HEK293 (cell line): Measurements from ENCODE around the gene NAV2.

ENCODE experiments used
- CTCF ChIA-PET: fragments of 350-600 bp; formaldehyde crosslinking; extraction: SDS; loops from one replicate; lab custom pipeline; 2021; ENCODE audit warnings: antibody characterized with exemption; lab: Yijun Ruan, JAX
- POLR2A ChIA-PET: fragments of 300-600 bp; formaldehyde crosslinking; extraction: SDS; loops from one replicate; lab custom pipeline; 2020; ENCODE audit warnings: antibody characterized with exemption, inconsistent platforms; lab: Yijun Ruan, JAX
- H3K27ac ChIP-seq: fragments of 200-500 bp; sonication (Bioruptor generic); 2 replicates; pipeline ENCODE4 v1.5.1; 2014; ENCODE audit warnings: low read depth, low read length, control low read depth, inconsistent platforms; ENCODE audit errors: extremely low read depth
- H3K36me3 ChIP-seq, 2 experiments: fragments of 200-500 bp in 1 of 2; sonication (Bioruptor generic) in 1 of 2; 1 replicate in 1 of 2; 2 replicates in 1 of 2; pipeline ENCODE4 v1.5.1; 2014 to 2017; ENCODE audit warnings: inconsistent platforms in 2 of 2, low read length in 2 of 2; ENCODE audit not compliant: control insufficient read depth in 2 of 2, insufficient read depth in 1 of 2
- H3K4me1 ChIP-seq: fragments of 200-500 bp; sonication (Bioruptor generic); 2 replicates; pipeline ENCODE4 v1.5.1; 2014; ENCODE audit warnings: mild to moderate bottlenecking, low read length, inconsistent platforms; ENCODE audit not compliant: control insufficient read depth, insufficient read depth
- H3K4me3 ChIP-seq: 2 replicates; pipeline ENCODE4 v1.5.1; 2011; ENCODE audit warnings: low read depth, mild to moderate bottlenecking, control low read depth, low read length, moderate library complexity
- H3K9me3 ChIP-seq: fragments of 200-500 bp; sonication (Bioruptor generic); 2 replicates; pipeline ENCODE4 v1.5.1; 2014; ENCODE audit warnings: low read depth, low read length, inconsistent platforms; ENCODE audit not compliant: control insufficient read depth, insufficient read depth
- GLI4 ChIP-seq: fragments of 450-650 bp; formaldehyde crosslinking; IDR thresholded peaks from 2 replicates; pipeline ENCODE4 v1.5.1; 2016; ENCODE audit warnings: missing biosample characterization, missing genetic modification characterization
- GLIS2 ChIP-seq: fragments of 450-650 bp; formaldehyde crosslinking; IDR thresholded peaks from 2 replicates; pipeline ENCODE4 v1.5.1; 2016; ENCODE audit warnings: missing biosample characterization, missing genetic modification characterization
- IKZF3 ChIP-seq: fragments of 450-650 bp; IDR thresholded peaks from 2 replicates; pipeline ENCODE4 v1.5.0; 2018; ENCODE audit warnings: missing biosample characterization, mild to moderate bottlenecking, missing genetic modification characterization, moderate library complexity
- KLF1 ChIP-seq: fragments of 450-650 bp; formaldehyde crosslinking; IDR thresholded peaks from 2 replicates; pipeline ENCODE4 v1.5.1; 2016; ENCODE audit warnings: missing biosample characterization, missing genetic modification characterization
- PRDM1 ChIP-seq: fragments of 450-650 bp; formaldehyde crosslinking; IDR thresholded peaks from 2 replicates; pipeline ENCODE4; 2016; ENCODE audit warnings: missing biosample characterization, missing genetic modification characterization
- SCRT2 ChIP-seq: fragments of 450-650 bp; formaldehyde crosslinking; IDR thresholded peaks from 2 replicates; pipeline ENCODE4 v1.5.1; 2016; ENCODE audit warnings: missing biosample characterization, missing genetic modification characterization
- WT1 ChIP-seq: fragments of 450-650 bp; formaldehyde crosslinking; IDR thresholded peaks from 2 replicates; pipeline ENCODE4 v1.5.1; 2016; ENCODE audit warnings: missing biosample characterization, missing genetic modification characterization
- ZBTB1 ChIP-seq: fragments of 450-650 bp; formaldehyde crosslinking; IDR thresholded peaks from 2 replicates; pipeline ENCODE4 v1.5.1; 2016; ENCODE audit warnings: missing biosample characterization, missing genetic modification characterization
- ZBTB8A ChIP-seq: fragments of 450-650 bp; formaldehyde crosslinking; IDR thresholded peaks from 2 replicates; pipeline ENCODE4 v1.5.1; 2016; ENCODE audit warnings: missing biosample characterization, missing genetic modification characterization
- ZFHX2 ChIP-seq: fragments of 450-650 bp; formaldehyde crosslinking; conservative IDR thresholded peaks from 2 replicates; pipeline ENCODE4 v1.5.1; 2016; ENCODE audit warnings: missing biosample characterization, missing genetic modification characterization
- ZIC2 ChIP-seq: fragments of 450-650 bp; formaldehyde crosslinking; IDR thresholded peaks from 2 replicates; pipeline ENCODE4 v1.5.1; 2016; ENCODE audit warnings: missing biosample characterization, missing genetic modification characterization
- ZNF16 ChIP-seq: fragments of 450-650 bp; formaldehyde crosslinking; IDR thresholded peaks from 2 replicates; pipeline ENCODE4 v1.5.1; 2016; ENCODE audit warnings: low read depth, missing biosample characterization, missing genetic modification characterization
- ZNF266 ChIP-seq: fragments of 450-650 bp; formaldehyde crosslinking; IDR thresholded peaks from 2 replicates; pipeline ENCODE4 v1.5.1; 2016; ENCODE audit warnings: missing biosample characterization, missing genetic modification characterization, low read depth
- ZNF350 ChIP-seq: fragments of 450-650 bp; formaldehyde crosslinking; IDR thresholded peaks from 2 replicates; pipeline ENCODE4 v1.5.0; 2017; ENCODE audit warnings: missing biosample characterization, mild to moderate bottlenecking, missing genetic modification characterization
- ZNF394 ChIP-seq: fragments of 450-650 bp; formaldehyde crosslinking; IDR thresholded peaks from 2 replicates; pipeline ENCODE4 v1.5.1; 2016; ENCODE audit warnings: missing biosample characterization, missing genetic modification characterization, mild to moderate bottlenecking, moderate library complexity, borderline replicate concordance
- ZNF501 ChIP-seq: fragments of 450-650 bp; formaldehyde crosslinking; IDR thresholded peaks from 2 replicates; pipeline ENCODE4 v1.5.1; 2016; ENCODE audit warnings: missing biosample characterization, missing genetic modification characterization
- ZNF510 ChIP-seq: fragments of 450-650 bp; formaldehyde crosslinking; IDR thresholded peaks from 2 replicates; pipeline ENCODE4 v1.5.1; 2018; ENCODE audit warnings: mild to moderate bottlenecking, missing genetic modification characterization, missing biosample characterization; ENCODE audit not compliant: insufficient replicate concordance
- ZNF544 ChIP-seq: fragments of 450-650 bp; formaldehyde crosslinking; IDR thresholded peaks from 2 replicates; pipeline ENCODE4 v1.5.0; 2017; ENCODE audit warnings: missing biosample characterization, missing genetic modification characterization
- ZNF610 ChIP-seq: fragments of 450-650 bp; formaldehyde crosslinking; IDR thresholded peaks from 2 replicates; pipeline ENCODE4 v1.5.1; 2016; ENCODE audit warnings: missing biosample characterization, missing genetic modification characterization, borderline replicate concordance
- ZNF621 ChIP-seq: fragments of 450-650 bp; formaldehyde crosslinking; IDR thresholded peaks from 2 replicates; pipeline ENCODE4 v1.5.1; 2017; ENCODE audit warnings: missing biosample characterization, missing genetic modification characterization
- TF ChIP-seq, protein P1 (sequence below): fragments of 450-650 bp; formaldehyde crosslinking; conservative IDR thresholded peaks from 2 replicates; pipeline ENCODE4 v1.5.1; 2016; ENCODE audit warnings: low read depth, missing biosample characterization, missing genetic modification characterization
- TF ChIP-seq, protein P2 (sequence below): fragments of 450-650 bp; formaldehyde crosslinking; IDR thresholded peaks from 2 replicates; pipeline ENCODE4 v1.5.1; 2017; ENCODE audit warnings: missing biosample characterization, missing genetic modification characterization
- TF ChIP-seq, protein P3 (sequence below): fragments of 450-650 bp; formaldehyde crosslinking; IDR thresholded peaks from 2 replicates; pipeline ENCODE4 v1.5.1; 2016; ENCODE audit warnings: missing biosample characterization, missing genetic modification characterization
- TF ChIP-seq, protein P4 (sequence below): fragments of 450-650 bp; formaldehyde crosslinking; IDR thresholded peaks from 2 replicates; pipeline ENCODE4 v1.5.1; 2016; ENCODE audit warnings: missing biosample characterization, missing genetic modification characterization, low read depth
- TF ChIP-seq, protein P5 (sequence below): IDR thresholded peaks from 2 replicates; pipeline ENCODE4 v1.6.1; 2011; ENCODE audit warnings: mild to moderate bottlenecking, low read depth, low read length, borderline replicate concordance
- TF ChIP-seq, protein P6 (sequence below): fragments of 450-650 bp; IDR thresholded peaks from 2 replicates; pipeline ENCODE4 v1.5.1; 2018; ENCODE audit warnings: missing biosample characterization, mild to moderate bottlenecking, missing genetic modification characterization

Gene NAV2

DNA sequence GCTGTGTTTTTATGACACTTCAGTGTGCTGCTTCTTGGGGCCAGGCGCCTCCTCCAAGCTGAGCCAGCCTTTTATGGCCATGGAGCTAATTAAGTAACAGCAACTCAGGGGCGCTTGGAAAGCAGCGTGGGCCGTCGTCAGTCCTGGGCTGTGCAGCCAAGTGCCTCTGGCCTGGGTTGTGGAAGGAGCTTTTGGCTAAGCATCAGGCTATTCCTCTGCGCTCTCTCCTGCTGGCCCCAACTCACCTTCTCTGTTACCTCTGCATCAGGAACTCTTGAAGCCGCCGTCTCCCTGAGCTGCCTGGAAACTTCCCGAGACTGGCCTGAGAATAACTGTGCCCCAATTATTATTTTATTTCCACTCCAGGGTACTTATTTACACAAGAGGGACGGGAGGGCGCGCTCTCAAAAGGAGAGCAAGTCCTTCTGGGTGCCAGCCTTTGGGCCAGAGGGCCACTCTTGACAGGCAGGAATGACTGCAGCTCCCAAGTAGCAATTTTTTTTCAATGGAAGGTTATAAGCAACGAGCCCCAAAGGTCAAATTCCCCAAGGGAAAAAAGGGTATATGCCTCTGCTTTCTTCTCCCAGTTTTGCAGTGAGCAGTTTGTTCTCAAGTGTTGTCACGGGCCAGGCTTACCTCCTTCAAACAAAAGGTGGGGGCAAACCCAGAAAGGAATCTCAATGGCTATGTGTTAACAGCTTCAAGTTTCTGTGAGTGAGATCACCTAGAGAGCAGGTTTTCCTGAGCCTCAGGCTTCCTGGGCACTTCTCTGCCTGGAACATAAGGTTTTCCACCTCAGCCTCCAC lies 38.5 kb upstream of the NAV2 start (continued):
- TF ChIP-seq PRDM1 (tag by site-specific recombination) (no peak), ZIC2 (tag by site-specific recombination) (peak; percentile 65), ZNF350 (no peak), ZBTB8A (tag by site-specific recombination) (no peak), GLI4 (no peak), ZNF610 (no peak), WT1 (no peak), ZFHX2 (tag by site-specific recombination) (peak; percentile 32), IKZF3 (tag by site-specific recombination) (no peak), SCRT2 (no peak), ZBTB1 (tag by site-specific recombination) (no peak)
- TF ChIP-seq, protein P1, sequence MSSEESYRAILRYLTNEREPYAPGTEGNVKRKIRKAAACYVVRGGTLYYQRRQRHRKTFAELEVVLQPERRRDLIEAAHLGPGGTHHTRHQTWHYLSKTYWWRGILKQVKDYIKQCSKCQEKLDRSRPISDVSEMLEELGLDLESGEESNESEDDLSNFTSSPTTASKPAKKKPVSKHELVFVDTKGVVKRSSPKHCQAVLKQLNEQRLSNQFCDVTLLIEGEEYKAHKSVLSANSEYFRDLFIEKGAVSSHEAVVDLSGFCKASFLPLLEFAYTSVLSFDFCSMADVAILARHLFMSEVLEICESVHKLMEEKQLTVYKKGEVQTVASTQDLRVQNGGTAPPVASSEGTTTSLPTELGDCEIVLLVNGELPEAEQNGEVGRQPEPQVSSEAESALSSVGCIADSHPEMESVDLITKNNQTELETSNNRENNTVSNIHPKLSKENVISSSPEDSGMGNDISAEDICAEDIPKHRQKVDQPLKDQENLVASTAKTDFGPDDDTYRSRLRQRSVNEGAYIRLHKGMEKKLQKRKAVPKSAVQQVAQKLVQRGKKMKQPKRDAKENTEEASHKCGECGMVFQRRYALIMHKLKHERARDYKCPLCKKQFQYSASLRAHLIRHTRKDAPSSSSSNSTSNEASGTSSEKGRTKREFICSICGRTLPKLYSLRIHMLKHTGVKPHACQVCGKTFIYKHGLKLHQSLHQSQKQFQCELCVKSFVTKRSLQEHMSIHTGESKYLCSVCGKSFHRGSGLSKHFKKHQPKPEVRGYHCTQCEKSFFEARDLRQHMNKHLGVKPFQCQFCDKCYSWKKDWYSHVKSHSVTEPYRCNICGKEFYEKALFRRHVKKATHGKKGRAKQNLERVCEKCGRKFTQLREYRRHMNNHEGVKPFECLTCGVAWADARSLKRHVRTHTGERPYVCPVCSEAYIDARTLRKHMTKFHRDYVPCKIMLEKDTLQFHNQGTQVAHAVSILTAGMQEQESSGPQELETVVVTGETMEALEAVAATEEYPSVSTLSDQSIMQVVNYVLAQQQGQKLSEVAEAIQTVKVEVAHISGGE (tag by site-specific recombination), result no peak
- TF ChIP-seq, protein P2, sequence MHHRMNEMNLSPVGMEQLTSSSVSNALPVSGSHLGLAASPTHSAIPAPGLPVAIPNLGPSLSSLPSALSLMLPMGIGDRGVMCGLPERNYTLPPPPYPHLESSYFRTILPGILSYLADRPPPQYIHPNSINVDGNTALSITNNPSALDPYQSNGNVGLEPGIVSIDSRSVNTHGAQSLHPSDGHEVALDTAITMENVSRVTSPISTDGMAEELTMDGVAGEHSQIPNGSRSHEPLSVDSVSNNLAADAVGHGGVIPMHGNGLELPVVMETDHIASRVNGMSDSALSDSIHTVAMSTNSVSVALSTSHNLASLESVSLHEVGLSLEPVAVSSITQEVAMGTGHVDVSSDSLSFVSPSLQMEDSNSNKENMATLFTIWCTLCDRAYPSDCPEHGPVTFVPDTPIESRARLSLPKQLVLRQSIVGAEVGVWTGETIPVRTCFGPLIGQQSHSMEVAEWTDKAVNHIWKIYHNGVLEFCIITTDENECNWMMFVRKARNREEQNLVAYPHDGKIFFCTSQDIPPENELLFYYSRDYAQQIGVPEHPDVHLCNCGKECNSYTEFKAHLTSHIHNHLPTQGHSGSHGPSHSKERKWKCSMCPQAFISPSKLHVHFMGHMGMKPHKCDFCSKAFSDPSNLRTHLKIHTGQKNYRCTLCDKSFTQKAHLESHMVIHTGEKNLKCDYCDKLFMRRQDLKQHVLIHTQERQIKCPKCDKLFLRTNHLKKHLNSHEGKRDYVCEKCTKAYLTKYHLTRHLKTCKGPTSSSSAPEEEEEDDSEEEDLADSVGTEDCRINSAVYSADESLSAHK (tag by site-specific recombination), result peak; percentile 77

DNA sequence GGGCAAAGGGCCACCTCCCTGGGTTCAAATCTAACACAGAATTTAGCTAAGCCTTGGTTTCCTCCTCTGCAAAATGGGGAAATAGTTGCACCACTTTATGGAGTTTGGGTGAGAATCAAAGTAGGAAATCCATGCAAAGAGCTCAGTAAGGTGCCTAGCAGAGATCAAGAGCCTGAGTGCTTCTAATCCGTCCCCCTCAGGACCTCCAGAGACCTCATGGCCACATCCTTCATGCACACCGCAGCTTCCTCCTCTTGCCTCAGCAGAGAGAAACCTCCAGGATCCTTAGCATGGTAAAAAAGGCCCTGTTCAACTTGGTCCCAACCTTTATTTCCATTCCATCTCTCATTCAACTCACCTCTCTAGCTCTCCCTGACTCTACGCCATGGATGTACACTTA lies 37.8 kb upstream of the NAV2 start:
- no peak overlapping the region for H3K4me3 ChIP-seq
- peaks cover 4% of the 10 kb centered on the region; the same call in 1 of the 2 replicates for H3K4me1 ChIP-seq
- no peaks in the 10 kb centered on the region for H3K9me3 ChIP-seq
- ChIA-PET CTCF (interaction anchor here (0.7 kb wide), 1 partner anchor 229 kb away, joined by 3 read pairs; no protein-coding TSS in a partner anchor), POLR2A (no interaction called here)
- H3K27ac ChIP-seq, result no peak overlapping the region
- no peaks in the 10 kb centered on the region for H3K36me3 ChIP-seq
- TF ChIP-seq GLIS2 (tag by site-specific recombination), result no peak
- TF ChIP-seq, protein P3, sequence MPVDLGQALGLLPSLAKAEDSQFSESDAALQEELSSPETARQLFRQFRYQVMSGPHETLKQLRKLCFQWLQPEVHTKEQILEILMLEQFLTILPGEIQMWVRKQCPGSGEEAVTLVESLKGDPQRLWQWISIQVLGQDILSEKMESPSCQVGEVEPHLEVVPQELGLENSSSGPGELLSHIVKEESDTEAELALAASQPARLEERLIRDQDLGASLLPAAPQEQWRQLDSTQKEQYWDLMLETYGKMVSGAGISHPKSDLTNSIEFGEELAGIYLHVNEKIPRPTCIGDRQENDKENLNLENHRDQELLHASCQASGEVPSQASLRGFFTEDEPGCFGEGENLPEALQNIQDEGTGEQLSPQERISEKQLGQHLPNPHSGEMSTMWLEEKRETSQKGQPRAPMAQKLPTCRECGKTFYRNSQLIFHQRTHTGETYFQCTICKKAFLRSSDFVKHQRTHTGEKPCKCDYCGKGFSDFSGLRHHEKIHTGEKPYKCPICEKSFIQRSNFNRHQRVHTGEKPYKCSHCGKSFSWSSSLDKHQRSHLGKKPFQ (tag by site-specific recombination), result no peak
- no peak for TF ChIP-seq KLF1 (tag by site-specific recombination)
- TF ChIP-seq ZNF16 (tag by site-specific recombination), result no peak
- no peak for TF ChIP-seq ZNF544 (tag by site-specific recombination)
- no peak for TF ChIP-seq ZNF266 (tag by site-specific recombination)
- TF ChIP-seq, protein P4, sequence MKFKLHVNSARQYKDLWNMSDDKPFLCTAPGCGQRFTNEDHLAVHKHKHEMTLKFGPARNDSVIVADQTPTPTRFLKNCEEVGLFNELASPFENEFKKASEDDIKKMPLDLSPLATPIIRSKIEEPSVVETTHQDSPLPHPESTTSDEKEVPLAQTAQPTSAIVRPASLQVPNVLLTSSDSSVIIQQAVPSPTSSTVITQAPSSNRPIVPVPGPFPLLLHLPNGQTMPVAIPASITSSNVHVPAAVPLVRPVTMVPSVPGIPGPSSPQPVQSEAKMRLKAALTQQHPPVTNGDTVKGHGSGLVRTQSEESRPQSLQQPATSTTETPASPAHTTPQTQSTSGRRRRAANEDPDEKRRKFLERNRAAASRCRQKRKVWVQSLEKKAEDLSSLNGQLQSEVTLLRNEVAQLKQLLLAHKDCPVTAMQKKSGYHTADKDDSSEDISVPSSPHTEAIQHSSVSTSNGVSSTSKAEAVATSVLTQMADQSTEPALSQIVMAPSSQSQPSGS (tag by site-specific recombination), result no peak
- no peak for TF ChIP-seq ZNF621 (tag by site-specific recombination)
- no peak for TF ChIP-seq ZNF394 (tag by site-specific recombination)
- TF ChIP-seq ZNF501 (tag by site-specific recombination), result no peak
- TF ChIP-seq ZNF510 (tag by site-specific recombination), result no peak
- TF ChIP-seq, protein P5, sequence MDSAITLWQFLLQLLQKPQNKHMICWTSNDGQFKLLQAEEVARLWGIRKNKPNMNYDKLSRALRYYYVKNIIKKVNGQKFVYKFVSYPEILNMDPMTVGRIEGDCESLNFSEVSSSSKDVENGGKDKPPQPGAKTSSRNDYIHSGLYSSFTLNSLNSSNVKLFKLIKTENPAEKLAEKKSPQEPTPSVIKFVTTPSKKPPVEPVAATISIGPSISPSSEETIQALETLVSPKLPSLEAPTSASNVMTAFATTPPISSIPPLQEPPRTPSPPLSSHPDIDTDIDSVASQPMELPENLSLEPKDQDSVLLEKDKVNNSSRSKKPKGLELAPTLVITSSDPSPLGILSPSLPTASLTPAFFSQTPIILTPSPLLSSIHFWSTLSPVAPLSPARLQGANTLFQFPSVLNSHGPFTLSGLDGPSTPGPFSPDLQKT, result no peak
- TF ChIP-seq, protein P6, sequence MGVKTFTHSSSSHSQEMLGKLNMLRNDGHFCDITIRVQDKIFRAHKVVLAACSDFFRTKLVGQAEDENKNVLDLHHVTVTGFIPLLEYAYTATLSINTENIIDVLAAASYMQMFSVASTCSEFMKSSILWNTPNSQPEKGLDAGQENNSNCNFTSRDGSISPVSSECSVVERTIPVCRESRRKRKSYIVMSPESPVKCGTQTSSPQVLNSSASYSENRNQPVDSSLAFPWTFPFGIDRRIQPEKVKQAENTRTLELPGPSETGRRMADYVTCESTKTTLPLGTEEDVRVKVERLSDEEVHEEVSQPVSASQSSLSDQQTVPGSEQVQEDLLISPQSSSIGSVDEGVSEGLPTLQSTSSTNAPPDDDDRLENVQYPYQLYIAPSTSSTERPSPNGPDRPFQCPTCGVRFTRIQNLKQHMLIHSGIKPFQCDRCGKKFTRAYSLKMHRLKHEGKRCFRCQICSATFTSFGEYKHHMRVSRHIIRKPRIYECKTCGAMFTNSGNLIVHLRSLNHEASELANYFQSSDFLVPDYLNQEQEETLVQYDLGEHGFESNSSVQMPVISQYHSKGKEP (tag by site-specific recombination), result no peak
